ENCODE measurements around the gene EMX2. TPM values are rescaled to one million over a fixed set of nuclear protein-coding genes. Genes with fewer than 3 reads are reported as not detected.

EMX2 gene
- total RNA-seq, 1 experiment from 2014 or later, result not detected

- ChIA-PET RAD21 (ENCODE audit: low non-redundant PET in 1 of 2, low total read pairs in 2 of 2, uncharacterized antibody in 2 of 2, unreplicated experiment in 2 of 2) (no interaction called here), CTCF (no interaction called here), POLR2A (no interaction called here)
- Histone ChIP-seq H3K27ac (ENCODE audit: low read depth, low read length) (no peak overlapping the region), H3K4me1 (ENCODE audit: control insufficient read depth in 1 of 2, insufficient read depth in 2 of 2, low read length in 2 of 2) (no peaks in the 10 kb centered on the region), H3K9me3 (ENCODE audit: control insufficient read depth in 1 of 2, insufficient read depth in 1 of 2, low read depth in 1 of 2, low read length in 2 of 2) (no peaks in the 10 kb centered on the region), H3K9ac (ENCODE audit: low read length) (no peak overlapping the region), H3K4me2 (ENCODE audit: low read length) (no peak overlapping the region), H3K36me3 (ENCODE audit: control insufficient read depth in 1 of 2, insufficient read depth in 2 of 2, low read length in 2 of 2) (no peaks in the 10 kb centered on the region), H3K79me2 (ENCODE audit: insufficient read depth, low read length) (no peaks in the 10 kb centered on the region), H2AFZ (ENCODE audit: low read depth, low read length, poor library complexity, severe bottlenecking) (no peak overlapping the region), H3K4me3 (replicated peaks in 1 of 2; ENCODE audit: low read depth in 1 of 2, low read length in 2 of 2) (no peak overlapping the region), H3K9me2 (ENCODE audit: insufficient read depth) (no peaks in the 10 kb centered on the region), H3K27me3 (ENCODE audit: insufficient read depth, low read length) (peaks cover 11% of the 10 kb centered on the region), H4K20me1 (ENCODE audit: insufficient read depth) (no peaks in the 10 kb centered on the region)
- DNase-seq (ENCODE audit: low read depth, low spot score) (no peak), ATAC-seq (no peak)
- TF ChIP-seq ZNF274 (IDR thresholded peaks at IDR 0.05; ENCODE audit: low read depth, low read length) (no peak), ELF1 (IDR thresholded peaks at IDR 0.05; ENCODE audit: borderline replicate concordance, low read depth) (no peak), ZBTB33 (IDR thresholded peaks at IDR 0.05; ENCODE audit: extremely low read depth, insufficient replicate concordance, low read length) (no peak)
- intact Hi-C loops (cut with micrococcal nuclease), result no loop called here
- BruUV-seq (replicated peaks), result no TSS peak
These were observed 2.2 kb downstream of the EMX2 start for GRCh38 chr10:117544711-117545140.

DNA sequence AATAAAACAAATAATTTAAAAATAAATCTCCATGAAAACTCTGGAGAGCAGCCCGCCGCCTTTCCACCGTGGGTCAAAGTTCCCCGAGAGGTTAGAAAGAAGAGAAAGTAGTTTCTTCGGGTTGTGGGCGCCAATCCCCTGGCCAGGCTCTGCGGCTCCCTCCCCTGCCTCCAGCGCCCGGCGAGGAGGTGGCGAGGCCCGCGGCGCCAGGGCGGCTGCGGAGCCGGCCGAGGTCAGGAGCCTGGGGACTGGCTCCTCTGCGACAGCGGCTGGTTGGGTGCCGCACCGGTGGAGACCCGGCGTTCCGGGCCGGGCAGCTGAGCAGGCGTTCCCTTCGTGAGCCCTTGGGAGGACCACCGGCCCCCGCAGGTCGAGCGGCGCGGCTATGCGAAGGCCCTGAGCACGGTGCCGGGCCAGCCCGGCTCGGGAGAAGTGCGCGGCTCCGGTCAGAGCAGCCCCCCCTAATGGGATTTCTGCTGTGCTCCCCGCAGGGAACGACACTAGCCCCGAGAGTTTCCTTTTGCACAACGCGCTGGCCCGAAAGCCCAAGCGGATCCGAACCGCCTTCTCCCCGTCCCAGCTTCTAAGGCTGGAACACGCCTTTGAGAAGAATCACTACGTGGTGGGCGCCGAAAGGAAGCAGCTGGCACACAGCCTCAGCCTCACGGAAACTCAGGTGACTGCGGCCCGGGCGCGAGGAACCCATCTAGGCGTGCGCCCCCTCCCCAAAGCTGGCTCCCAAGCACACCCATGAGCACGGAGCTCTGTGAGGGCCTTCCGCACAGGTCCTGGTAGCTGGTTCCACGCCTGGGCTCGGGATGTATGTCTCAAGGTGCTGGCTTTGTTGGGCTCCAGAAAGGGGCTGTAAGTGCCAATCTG is 2.8 kb downstream of the EMX2 start:
- BruUV-seq (replicated peaks), result no TSS peak
- ATAC-seq, result no peak
- ChIA-PET RAD21 (ENCODE audit: low non-redundant PET in 1 of 2, low total read pairs in 2 of 2, uncharacterized antibody in 2 of 2, unreplicated experiment in 2 of 2) (no interaction called here), CTCF (no interaction called here), POLR2A (no interaction called here)
- H3K27me3 ChIP-seq (ENCODE audit: insufficient read depth, low read length), result peaks cover 17% of the 10 kb centered on the region
- DNase-seq (ENCODE audit: low read depth, low spot score), result no peak
- intact Hi-C loops (cut with micrococcal nuclease), result no loop called here
- H3K4me2 ChIP-seq (ENCODE audit: low read length), result no peak overlapping the region
- no peaks in the 10 kb centered on the region for H4K20me1 ChIP-seq (ENCODE audit: insufficient read depth)
- H3K27ac ChIP-seq (ENCODE audit: low read depth, low read length), result no peak overlapping the region
- H3K4me1 ChIP-seq (ENCODE audit: control insufficient read depth in 1 of 2, insufficient read depth in 2 of 2, low read length in 2 of 2), result no peaks in the 10 kb centered on the region
- H3K9ac ChIP-seq (ENCODE audit: low read length), result no peak overlapping the region
- TF ChIP-seq RAD21 (IDR thresholded peaks at IDR 0.05; ENCODE audit: low read depth) (no peak), ZFX (IDR thresholded peaks at IDR 0.05) (no peak), REST (IDR thresholded peaks at IDR 0.05; ENCODE audit: low read depth) (no peak), CBX3 (IDR thresholded peaks at IDR 0.05; ENCODE audit: low read depth) (no peak)
- no peaks in the 10 kb centered on the region for H3K9me3 ChIP-seq (ENCODE audit: control insufficient read depth in 1 of 2, insufficient read depth in 1 of 2, low read depth in 1 of 2, low read length in 2 of 2)
- no peaks in the 10 kb centered on the region for H3K79me2 ChIP-seq (ENCODE audit: insufficient read depth, low read length)
- H3K4me3 ChIP-seq (replicated peaks in 1 of 2; ENCODE audit: low read depth in 1 of 2, low read length in 2 of 2), result no peak overlapping the region
- no peaks in the 10 kb centered on the region for H3K9me2 ChIP-seq (ENCODE audit: insufficient read depth)
- H2AFZ ChIP-seq (ENCODE audit: low read depth, low read length, poor library complexity, severe bottlenecking), result no peak overlapping the region
- no peaks in the 10 kb centered on the region for H3K36me3 ChIP-seq (ENCODE audit: control insufficient read depth in 1 of 2, insufficient read depth in 2 of 2, low read length in 2 of 2)
